ENCODE results near the gene HSD11B1L.
"Not testable (repeated sequence)": the region's sequence is repeated elsewhere in the genome, so short reads cannot be mapped to it uniquely, and the experiment has no call there.

HSD11B1L gene

DNA sequence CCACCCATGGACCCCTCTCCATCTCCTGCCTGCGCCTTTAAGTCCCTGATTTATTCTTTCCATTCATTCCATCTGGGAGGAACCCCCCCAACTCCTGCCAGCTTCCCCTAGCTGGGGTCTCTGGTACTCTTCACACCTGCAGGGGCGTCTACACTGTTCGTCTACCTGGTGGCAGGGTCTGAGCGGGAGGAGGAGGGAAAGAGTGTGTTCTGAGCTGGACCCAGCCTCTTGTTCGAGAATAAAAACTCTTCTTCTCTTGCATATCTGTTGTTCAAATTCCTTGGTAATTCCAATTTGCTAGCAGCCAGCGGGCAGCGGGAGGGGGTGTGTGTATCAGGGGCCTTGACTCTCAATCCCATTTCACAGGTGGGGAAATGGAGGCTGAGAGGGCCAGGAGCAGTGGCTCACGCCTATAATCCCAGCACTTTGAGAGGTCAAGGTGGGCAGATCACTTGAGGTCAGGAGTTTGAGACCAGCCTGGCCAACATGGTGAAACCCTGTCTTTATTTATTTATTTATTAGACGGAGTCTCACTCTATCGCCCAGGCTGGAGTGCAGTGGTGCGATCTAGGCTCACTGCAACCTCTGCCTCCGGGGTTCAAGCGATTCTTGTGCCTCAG, 7.5 kb downstream of the HSD11B1L start:
- DNase-seq = not testable (repeated sequence)

GRCh38 chr19:5690125-5690954, 9.5 kb downstream of the HSD11B1L start, which contains the start of gene RPL36:
RPL36 (plus strand) TSS chr19:5690295; CDS start chr19:5690508, 213 bp downstream.
- DNase-seq = peak; percentile 85

DNA sequence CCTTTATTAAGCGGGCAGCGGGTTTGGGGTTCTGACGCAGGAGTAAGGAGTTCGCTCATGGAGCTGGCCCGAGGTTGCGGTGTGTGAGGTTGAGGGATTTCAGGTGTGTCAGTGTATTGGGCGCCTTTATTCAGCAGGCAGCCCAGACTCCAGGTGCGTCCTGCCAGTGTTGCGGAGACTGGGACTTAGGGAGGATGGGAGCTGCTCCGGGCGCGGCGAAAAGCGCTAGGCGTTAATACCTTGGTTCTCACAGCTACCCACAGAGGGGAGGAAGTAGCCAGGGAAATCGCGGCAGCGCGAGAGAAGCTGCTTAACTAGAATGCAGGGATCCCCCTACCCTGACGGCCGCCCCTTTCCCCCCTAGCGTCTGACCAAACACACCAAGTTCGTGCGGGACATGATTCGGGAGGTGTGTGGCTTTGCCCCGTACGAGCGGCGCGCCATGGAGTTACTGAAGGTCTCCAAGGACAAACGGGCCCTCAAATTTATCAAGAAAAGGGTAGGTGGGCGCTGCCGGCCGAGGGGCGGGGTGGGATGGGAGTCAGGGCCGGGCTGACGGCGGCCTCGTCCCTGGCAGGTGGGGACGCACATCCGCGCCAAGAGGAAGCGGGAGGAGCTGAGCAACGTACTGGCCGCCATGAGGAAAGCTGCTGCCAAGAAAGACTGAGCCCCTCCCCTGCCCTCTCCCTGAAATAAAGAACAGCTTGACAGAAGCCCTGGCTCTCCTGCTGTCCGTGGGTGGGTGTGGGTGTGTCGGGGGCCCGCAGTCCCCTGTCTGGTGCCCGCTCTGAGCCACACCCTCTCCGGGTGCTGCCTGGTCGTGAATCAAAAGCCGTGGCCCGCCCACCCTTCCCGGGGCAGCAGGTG, 10.4 kb downstream of the HSD11B1L start:
- no peak for DNase-seq

GRCh38 chr19:5691822-5692722, 11.2 kb downstream of the HSD11B1L start:
- DNase-seq = no peak

DNA sequence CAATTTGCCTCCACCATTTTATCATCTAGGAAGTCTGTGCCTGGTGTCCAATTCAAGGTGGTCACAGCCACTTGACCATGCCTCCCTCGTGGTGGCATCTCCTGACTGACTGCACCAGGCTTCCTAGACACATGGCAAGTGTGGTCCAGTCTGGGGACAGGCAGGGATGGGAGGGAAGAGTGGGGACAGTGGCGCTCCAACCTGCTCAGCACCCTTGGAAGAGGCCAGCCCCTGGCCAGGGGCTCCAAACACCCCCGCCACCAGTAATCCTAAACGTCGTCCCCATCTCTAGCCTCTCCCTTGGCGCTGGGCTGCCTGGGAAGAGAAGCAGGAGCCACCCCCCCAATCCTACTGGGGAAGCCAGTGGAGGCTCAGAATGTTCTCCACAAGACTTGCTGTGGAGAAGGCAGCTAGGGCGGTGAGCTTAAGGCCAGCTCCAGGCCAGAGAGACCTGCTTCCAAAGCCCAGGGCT, 11.9 kb downstream of the HSD11B1L start:
- DNase-seq = no peak

GRCh38 chr19:5693195-5694166, 12.7 kb downstream of the HSD11B1L start:
- no peak for DNase-seq

GRCh38 chr19:5694167-5694955, 13.5 kb downstream of the HSD11B1L start:
- no peak for DNase-seq

DNA sequence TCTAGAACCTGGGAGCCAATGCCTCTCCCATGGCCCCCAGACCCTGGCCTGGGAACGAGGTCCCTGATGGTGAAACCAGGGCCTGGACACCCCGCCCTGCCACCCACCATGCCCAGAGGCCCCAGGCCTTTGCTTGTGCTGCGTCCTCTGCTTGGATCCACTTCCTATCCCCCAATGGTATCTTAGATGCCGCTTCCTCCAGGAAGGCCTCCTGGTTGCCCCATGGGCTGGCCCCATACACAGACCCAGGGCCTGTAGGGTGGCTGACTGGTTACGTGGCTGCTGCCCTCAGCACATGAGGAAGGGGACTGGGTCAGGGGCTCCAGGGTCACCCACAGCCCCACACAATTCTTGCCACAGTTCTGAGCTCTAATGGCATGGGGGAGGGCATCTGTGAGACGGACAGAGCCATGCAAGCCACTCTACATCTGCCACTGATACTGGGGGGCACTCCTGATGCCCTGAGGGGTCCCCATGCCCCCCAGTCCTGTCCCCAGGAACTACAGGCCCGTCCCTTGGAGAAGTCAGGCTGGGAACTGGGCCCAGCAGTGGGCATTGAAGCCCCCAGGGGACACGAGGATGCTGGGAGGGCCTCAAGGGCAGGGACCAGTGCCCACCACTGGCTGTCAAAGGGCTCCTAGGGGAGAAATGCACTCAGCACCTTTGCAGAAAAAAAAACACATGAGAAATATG, 14.3 kb downstream of the HSD11B1L start:
- no peak for DNase-seq

- DNase-seq = no peak
These were observed 14.9 kb downstream of the HSD11B1L start for GRCh38 chr19:5695649-5696195.

- no peak for DNase-seq
These were observed 15.6 kb downstream of the HSD11B1L start for GRCh38 chr19:5696196-5697021.

DNA sequence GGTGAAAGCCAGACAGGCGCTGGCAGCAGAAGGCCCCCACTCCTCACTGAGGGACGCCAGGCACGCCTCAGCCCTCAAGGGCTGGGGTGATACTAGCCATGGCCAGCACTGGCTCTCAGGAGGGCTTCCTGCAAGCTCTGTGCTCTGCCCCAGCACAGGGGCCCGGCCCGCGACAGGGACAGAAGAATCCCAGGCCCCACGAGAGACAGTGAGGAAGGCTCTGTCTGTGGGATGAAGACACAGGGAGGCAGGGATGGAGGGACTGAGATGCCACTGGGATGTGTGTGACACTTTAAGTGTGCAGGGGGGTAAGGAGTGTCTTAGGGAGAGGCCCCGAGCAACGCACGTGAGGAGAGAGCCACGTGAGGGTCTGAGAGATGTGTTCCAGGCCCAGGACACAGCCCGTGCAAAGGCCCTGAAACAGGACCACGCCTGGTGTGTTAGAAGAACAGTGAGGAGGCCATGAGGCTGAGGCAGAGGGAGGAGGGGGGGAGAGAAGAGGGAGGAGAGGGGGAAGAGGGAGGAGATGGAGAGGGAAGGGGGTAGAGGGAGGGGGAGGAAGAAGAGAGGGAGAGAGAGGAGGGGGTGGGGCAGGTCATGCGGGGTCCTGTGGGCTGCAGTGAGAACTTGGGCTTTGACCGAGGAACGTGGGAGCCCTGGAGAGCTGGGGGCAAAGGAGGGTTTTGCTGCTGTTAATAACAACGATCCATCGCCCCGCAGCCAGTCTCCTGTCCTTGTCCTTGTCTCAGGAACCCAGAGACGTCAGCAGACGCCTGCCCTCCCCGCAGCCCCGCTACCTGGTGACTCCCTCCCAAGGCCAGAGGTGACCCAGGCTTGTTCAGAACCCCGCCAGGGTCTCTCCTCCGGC, 16.4 kb downstream of the HSD11B1L start:
- no peak for DNase-seq

DNA sequence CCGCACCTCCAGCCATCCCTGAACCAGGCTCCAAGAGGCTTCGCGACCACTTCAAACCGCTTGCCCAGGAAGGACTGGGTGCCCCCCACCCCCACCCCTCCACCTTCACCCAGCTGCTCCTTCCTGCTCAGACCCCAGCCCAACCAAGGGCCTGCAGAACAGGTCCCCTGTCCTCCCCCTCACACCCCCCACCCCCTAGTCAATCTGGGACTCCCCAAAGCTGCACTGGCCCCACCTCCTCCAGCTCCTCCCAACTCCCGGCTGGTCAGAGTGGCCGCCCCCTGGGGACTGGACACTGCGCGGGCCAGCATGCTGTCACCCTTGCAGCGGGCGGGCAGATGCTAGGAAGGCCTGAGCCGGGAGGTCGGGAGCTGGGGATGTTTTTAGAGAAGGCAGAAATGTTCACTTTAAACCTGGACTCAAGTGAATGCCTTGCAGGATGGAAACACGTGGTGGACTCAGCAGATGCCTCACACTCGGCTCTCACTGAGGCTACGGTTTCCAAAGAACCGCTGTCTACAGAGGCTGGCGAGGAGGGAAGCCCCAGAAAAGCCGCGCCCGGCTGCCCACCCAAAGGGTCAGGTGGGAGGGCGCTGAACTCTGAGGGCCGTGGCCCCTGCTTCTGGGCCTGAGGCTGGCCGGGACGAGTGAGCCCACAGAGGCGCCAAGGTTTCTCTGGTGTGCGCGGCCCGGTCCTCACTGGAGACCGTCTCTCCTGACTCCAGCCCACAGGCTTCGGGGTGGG, 17.2 kb downstream of the HSD11B1L start:
- no peak for DNase-seq

DNA sequence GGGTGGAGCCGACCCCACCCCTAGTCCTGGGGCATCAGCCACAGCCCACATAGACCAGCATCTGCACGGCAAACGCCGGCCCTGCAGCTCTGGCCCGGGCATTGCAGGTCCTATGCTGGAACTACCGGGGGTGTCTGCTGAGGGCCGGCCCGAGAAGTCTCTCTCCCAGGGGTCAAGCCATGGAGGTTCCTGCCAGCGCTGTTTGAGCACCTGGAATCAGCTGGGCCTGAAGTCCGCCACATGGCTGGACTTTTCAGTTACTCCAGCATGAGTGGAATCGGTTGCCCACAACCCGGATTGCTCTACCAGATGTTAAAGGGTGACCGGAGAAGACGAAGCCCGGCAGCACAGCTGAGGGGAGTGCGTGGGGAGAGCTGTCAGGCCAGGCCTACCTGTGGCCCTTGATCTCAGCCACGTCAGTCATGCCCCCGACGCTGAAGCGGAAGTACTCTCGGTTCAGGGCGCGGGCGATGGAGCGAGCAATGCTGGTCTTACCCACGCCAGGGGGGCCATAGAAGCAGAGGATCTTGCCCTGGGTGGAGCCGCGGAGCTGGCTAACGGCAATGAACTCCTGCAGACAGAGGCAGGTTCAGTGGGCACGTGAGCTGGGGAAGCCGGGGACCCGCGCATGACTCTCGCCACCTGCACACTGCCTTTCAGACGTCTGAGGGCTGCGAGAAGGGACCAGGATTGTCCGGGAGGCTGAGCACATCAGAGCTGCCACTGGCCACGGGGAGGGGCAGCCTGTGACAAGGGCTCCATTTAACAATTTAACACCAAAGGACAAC, 18.0 kb downstream of the HSD11B1L start:
- DNase-seq = no peak

- no peak for DNase-seq
These were observed 19.7 kb downstream of the HSD11B1L start for GRCh38 chr19:5700455-5701092.

GRCh38 chr19:5702053-5702410, 21.2 kb downstream of the HSD11B1L start:
- not testable (repeated sequence) for DNase-seq

Data from GF-D8 (cell line).